ENCODE data around the gene FAM135A. TPM values are rescaled to one million over a fixed set of nuclear protein-coding genes. Genes with fewer than 3 reads are reported as not detected.

FAM135A gene
- total and polyA plus RNA-seq, 4 donors, result 2.7 to 15.6 (median 5.8) TPM

- no peak for DNase-seq (ENCODE audit: low spot score)
- 92% methylated on average over 1 of the region's 1 CpG for WGBS
- Histone ChIP-seq H3K4me1 (ENCODE audit: control insufficient read depth in 4 of 4, insufficient read depth in 4 of 4, low read length in 3 of 4) (peaks cover 0 to 13% (median 2%) of the 10 kb centered on the region in 4 donors), H3K9me3 (ENCODE audit: control insufficient read depth in 4 of 4, low read length in 3 of 4) (no peaks in the 10 kb centered on the region), H3K27me3 (ENCODE audit: control insufficient read depth in 4 of 4, insufficient read depth in 4 of 4, low read length in 3 of 4) (no peaks in the 10 kb centered on the region), H3K9ac (ENCODE audit: low read depth in 1 of 2, low read length in 2 of 2) (no peak overlapping the region), H3K4me3 (ENCODE audit: low read depth in 1 of 3, low read length in 3 of 3) (no peak overlapping the region), H3K27ac (ENCODE audit: low read depth in 1 of 2, low read length in 2 of 2) (no peak overlapping the region), H3K36me3 (ENCODE audit: control insufficient read depth in 4 of 4, insufficient read depth in 3 of 4, low read depth in 1 of 4, low read length in 3 of 4) (peaks cover 0 to 4% (median 0%) of the 10 kb centered on the region in 4 donors)
- no peak for TF ChIP-seq HNF4G (IDR thresholded peaks at IDR 0.05)
- TF ChIP-seq YY1 (IDR thresholded peaks at IDR 0.05), result no peak
- no peak for TF ChIP-seq GABPA (IDR thresholded peaks at IDR 0.05 in 1 of 2, conservative IDR thresholded peaks at IDR 0.05 in 1 of 2)
- no peak for TF ChIP-seq FOXA2 (IDR thresholded peaks at IDR 0.05)
- TF ChIP-seq TAF1 (conservative IDR thresholded peaks at IDR 0.05), result no peak
- no peak for TF ChIP-seq ATF3 (IDR thresholded peaks at IDR 0.05)
- no peak for TF ChIP-seq RAD21 (IDR thresholded peaks at IDR 0.05)
- no peak for TF ChIP-seq SP1 (IDR thresholded peaks at IDR 0.05)
- no peak for TF ChIP-seq RXRA (IDR thresholded peaks at IDR 0.05)
- no peak for TF ChIP-seq REST (IDR thresholded peaks at IDR 0.05)
- no peak for TF ChIP-seq ZBTB33 (IDR thresholded peaks at IDR 0.05)
- TF ChIP-seq, protein P1, sequence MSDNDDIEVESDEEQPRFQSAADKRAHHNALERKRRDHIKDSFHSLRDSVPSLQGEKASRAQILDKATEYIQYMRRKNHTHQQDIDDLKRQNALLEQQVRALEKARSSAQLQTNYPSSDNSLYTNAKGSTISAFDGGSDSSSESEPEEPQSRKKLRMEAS (IDR thresholded peaks at IDR 0.05), result no peak
- TF ChIP-seq JUND (IDR thresholded peaks at IDR 0.05), result no peak
- TF ChIP-seq EGR1 (IDR thresholded peaks at IDR 0.05; ENCODE audit: low read depth in 2 of 2), result no peak
- no peak for TF ChIP-seq FOXA1 (IDR thresholded peaks at IDR 0.05)
- TF ChIP-seq CTCF (IDR thresholded peaks at IDR 0.05; ENCODE audit: low read depth, low read length, missing input control), result no peak
- no peak for TF ChIP-seq NR2F2 (IDR thresholded peaks at IDR 0.05)
- TF ChIP-seq HNF4A (conservative IDR thresholded peaks at IDR 0.05), result no peak
Observed at GRCh38 chr6:70415660-70416059, 2.4 kb downstream of the FAM135A start.

All from liver (tissue), 9 donors.